Amygdala (tissue), 56 donors: Measurements from ENCODE around the gene POM121C.
"Not testable (repeated sequence)": the region's sequence is repeated elsewhere in the genome, so short reads cannot be mapped to it uniquely, and the experiment has no call there.

ENCODE experiments used
- DNase-seq, 56 donors: peaks; one replicate each; lab custom pipeline; 2025; lab: John Stamatoyannopoulos, UW

The POM121C gene

DNA sequence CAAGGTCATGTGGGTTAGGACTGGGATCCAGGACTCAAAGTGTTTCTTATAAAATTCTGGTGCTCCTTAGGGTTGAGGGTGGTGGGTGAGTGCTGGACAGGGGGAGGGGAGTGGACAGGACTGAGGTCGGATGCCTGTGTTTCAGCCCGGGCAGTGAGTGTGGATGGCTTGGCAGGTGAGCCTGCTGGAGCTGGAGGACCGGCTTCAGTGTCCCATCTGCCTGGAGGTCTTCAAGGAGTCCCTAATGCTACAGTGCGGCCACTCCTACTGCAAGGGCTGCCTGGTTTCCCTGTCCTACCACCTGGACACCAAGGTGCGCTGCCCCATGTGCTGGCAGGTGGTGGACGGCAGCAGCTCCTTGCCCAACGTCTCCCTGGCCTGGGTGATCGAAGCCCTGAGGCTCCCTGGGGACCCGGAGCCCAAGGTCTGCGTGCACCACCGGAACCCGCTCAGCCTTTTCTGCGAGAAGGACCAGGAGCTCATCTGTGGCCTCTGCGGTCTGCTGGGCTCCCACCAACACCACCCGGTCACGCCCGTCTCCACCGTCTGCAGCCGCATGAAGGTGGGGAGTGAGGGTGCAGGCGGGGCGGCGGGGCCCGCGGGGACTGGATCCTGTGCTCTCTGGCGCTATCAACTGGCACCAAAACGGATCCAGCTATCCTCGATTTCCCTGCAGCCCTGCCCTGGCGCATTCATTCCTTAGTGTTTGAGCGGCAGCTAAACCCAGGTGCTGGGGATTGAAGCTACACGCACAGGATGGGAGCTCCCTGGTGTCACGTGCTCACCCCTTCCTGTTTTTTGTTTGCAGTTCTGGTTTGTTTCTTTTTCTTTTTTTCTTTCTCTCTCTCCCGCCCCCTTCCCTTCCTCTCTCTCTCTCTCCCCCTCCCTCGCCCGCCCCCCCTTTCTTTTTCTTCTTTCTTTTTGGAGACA, 87.1 kb downstream of the POM121C start:
- DNase-seq, result not testable (repeated sequence)

DNA sequence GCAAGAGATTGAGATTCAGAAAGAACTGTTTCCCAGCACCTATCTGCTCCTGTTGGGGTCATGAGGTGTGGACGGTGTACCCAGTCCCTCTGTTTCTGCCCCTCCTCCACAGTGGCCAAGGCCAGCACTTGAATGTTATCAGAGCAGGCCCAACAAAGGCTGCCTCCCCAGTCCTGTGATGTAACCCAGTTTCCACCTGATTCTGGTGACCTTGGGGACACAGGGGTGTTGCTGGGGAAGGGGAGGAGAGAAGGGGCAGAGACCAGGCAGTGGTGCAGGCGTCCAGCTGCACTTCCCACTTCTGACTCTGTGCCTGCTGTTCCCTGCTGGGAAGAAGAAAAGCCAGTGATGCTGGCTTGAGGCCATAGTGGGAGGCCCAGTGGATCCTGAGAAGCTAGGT, 88.2 kb downstream of the POM121C start:
- not testable (repeated sequence) for DNase-seq

DNA sequence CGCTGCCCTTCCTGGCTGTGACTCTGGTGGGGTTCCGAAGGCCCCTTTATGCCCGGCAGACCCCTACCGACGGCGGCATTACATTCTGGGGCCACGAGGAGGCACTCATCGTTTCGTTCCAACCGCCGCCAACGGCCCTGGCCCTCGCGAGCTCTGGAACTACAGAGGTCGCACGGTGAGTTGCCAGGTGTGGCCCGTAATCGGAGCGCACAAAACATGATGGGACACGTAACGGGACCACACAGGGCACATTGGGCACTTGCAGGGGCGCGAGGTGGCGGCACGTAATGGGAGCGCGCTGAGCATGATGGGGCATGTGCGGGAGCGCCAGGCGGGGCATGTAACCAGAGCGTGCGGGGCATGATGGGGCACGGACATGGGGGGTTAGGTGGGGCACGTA, 90.8 kb downstream of the POM121C start, which contains the start of gene TRIM73:
TRIM73 (plus strand) TSS at position 301 of the 400 bp plus-strand sequence. CDS start 3,305 bp downstream, outside the sequence.
- DNase-seq, result not testable (repeated sequence)

DNA sequence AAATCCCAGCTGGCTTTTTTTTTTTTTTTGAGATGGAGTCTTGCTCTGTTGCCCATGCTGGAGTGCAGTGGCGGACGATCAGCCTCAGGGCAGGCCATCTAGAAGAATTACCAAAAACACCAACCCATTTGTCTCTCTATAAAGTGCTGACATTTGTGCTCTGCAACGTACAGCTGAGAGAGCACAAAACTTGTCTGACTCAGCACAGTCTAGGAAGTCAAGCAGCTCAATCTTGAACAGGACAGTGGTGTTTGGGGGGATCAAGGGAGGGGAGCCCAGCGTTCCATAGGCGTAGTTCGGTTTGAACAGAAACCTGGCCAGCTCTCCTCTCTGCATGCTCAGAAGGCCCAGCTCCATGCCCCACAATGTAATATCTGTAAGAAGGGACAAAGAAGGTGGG, 92.9 kb downstream of the POM121C start:
- not testable (repeated sequence) for DNase-seq

DNA sequence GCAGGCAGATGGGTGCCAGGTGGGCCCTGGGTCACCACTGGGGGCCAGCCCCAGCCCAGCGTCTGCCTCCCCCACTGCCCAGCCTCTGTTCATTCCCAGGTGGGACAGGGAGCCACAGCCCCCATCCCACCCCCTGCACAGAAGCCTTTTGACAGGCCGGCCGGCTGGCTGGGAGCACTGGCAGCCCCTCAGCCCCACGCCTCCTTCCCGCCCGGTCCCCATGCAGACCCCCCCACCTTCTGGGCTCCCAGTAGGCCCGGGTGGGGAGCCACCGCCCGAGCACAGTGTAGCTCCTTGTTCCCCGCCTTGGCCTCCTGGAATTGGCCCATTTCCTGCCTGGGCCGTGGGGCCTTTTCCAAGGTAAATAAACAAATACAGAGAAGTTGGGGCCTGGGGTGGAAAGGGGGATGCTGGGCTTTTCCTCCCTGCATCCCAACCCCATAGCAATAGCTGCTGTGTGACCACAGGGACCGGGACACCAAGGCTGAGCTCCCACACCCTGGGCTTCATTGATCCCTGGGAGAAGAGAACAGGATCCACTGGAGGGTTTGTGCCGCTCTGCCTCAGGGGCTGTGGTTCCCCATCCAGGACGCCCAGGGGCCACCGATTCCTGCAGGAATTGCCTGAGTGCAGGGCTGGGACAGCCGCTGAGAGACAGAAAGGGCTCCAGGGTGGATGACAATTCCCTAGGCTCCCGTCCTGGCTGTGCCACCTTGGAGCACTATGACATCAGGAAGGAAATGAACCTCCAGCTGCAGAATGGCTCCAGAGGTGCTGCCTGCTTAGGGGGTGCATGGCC, 111.4 kb downstream of the POM121C start:
- not testable (repeated sequence) for DNase-seq

DNA sequence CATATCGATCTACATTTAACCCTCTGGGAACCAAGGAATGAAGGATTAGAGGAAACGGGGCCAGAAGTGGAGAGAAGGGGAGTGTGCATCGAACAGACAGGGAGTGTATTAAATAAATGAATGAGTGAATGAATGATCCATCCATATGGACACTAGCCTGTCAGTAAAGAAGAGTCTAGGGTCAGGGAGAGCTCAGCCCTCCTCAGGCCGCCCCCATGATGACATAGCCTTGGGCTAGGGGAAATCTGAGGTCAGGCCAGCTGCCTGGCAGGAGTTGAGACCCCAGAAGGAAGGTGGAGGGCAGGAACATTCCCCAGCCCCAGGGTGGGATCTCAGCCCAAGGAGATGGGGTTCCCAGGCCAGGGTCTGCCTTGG, 112.0 kb downstream of the POM121C start:
- not testable (repeated sequence) for DNase-seq

DNA sequence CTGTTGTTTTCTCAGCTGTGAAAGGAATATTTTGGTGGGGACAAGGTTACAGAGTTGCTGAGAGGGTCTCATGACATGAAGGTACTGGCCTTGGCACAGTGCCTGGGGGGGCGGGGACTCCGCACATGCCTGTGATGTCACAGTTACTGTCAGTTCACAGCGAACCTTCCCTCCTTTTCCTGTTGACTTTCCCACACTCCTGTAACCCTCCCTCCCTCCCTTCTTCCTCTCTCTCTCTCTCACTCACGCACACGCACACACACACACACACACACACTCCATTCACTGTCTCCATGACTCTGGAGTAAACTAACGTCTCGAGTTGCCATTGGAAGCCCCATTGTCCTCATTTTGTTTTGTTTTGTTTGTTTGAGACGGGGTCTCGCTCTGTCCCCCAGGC, 118.8 kb downstream of the POM121C start:
- not testable (repeated sequence) for DNase-seq
